Stimulated activated naive CD8-positive, alpha-beta T cell treated with anti-CD3 and anti-CD28 coated beads, Interleukin-15, Interleukin-2, amounts not matched to agents 100 U/mL and 50 U/mL, for 24 hours (primary cell): ENCODE results near the gene FNDC11.
"Not testable (repeated sequence)": the region's sequence is repeated elsewhere in the genome, so short reads cannot be mapped to it uniquely, and the experiment has no call there.

Source experiments
- ATAC-seq: fragments of 150-1000 bp; cut with Tn5 transposase; one replicate; pipeline ENCODE4 v1.10.0; 2021
- DNase-seq: peaks from one replicate; pipeline ENCODE4 v3.0.0; 2021

Gene FNDC11

DNA sequence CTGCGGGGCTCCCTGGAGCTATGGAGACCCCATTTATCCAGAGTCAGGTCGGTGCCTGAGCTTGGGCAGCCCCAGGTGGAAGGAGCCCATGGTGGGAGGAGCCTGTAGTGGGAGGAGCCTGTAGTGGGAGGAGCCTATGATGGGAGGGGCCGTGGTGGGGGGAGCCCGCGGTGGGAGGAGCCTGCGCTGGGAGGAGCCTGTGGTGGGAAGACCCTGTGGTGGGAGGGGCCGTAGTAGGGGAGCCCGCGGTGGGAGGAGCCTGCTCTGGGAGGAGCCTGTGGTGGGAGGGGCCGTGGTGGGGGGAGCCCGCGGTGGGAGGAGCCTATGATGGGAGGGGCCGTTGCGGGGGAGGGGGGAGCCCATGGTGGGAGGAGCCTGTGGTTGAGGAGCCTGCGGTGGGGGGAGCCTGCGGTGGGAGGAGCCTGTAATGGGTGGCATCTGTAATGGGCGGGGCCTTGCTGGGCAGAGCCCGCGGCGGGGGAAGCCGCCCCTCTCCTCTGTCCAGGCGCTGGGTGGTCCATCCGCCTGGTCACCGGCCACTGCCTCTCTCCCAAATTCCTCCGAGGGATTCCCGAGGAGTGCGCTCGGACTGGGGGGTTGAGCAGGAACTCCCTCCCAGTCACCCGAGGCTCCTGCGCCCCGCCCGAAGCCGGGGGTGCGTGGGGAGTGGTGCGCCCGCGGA lies 567 bp upstream of the FNDC11 start:
- peak; percentile 91 for DNase-seq
- ATAC-seq = peak; percentile 70

DNA sequence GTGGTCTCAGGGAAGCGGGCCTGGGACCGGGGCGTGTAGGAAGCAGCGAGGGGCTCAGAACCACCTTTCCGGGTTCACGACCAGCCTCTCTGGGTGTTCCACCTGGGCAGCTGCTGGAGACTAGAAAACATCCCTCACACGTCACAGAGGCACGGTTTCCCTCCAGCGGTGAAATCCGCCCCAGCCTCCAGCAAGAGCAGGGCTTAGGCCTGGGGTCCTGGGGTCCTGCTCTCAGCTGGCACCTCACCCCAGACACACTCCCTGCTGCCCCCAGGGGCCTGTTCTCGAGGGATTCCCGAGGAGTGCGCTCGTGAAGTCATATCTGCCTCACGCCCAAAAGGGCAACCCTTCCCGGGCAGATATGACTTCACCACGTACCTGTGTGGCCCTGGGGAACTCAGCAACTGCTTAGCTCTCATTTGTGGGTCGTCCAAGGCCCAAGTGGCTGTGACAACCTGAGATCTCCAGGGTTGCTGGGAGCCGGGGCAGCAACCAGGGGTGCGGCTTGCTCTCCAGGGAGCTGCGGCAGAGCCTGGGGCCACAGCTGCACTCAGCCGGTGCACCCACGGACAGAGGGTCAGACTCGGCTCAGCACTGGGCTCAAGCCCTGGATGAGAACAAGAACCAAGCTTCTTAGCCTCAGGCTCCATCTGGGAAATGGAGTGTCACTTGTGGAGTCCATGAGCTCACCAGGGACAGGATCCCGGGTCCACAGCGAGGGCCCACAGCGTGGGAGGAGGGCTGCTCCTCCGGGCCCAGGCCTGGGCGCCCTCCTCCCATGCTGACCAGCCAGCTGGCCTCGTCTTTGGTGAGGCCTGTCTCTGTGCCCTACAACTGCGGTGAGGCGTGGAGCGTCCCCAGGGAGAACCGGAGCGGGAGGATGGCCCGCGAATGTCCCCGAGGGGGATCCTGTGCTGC lies 661 bp downstream of the FNDC11 start:
- ATAC-seq = no peak
- DNase-seq = no peak

DNA sequence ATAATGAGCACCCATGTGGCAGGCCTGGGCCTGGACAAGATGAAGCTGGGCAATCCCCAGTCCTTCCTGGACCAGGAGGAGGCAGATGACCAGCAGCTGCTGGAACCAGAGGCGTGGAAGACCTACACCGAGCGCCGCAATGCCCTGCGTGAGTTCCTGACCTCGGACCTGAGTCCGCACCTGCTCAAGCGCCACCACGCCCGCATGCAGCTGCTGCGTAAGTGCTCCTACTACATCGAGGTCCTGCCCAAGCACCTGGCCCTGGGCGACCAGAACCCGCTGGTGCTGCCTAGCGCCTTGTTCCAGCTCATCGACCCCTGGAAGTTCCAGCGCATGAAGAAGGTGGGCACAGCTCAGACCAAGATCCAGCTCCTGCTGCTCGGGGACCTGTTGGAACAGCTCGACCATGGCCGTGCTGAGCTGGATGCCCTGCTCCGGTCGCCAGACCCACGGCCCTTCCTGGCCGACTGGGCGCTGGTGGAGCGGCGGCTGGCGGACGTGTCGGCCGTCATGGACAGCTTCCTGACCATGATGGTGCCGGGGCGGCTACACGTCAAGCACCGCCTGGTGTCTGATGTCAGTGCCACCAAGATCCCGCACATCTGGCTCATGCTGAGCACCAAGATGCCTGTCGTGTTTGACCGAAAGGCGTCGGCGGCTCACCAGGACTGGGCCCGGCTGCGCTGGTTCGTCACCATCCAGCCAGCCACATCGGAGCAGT lies 1.9 kb downstream of the FNDC11 start:
- DNase-seq (no peak), ATAC-seq (no peak)

DNA sequence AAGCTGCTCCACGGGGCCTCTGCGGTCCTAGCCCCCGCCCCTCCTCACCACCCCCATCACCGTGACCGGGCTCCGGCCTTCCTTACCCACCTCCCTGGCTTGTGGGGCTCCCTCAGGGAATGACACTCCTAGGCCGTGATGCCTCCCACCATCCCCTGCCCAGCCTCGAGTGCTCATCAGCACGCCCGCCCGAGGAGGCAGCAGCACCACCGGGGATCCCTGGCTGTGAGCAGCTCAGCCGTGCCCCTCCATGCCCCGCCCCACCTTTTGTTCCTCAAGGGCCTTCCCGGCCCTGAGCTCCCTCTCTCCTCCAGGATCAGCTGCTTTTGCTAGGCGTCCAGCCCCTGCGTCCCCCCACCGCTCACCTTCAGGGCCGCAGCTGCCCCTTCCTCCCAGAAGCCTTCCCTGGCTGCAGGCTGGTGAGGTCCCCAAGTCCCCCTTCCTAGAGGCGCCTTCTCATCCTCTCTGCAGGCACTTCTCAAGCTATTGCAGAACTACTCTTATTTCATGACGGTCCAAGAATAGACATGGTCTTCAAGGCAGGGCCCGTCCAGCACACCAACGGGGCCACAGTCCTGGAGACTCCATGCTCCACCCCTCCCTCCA lies 3.0 kb downstream of the FNDC11 start:
- ATAC-seq (no peak), DNase-seq (no peak)

DNA sequence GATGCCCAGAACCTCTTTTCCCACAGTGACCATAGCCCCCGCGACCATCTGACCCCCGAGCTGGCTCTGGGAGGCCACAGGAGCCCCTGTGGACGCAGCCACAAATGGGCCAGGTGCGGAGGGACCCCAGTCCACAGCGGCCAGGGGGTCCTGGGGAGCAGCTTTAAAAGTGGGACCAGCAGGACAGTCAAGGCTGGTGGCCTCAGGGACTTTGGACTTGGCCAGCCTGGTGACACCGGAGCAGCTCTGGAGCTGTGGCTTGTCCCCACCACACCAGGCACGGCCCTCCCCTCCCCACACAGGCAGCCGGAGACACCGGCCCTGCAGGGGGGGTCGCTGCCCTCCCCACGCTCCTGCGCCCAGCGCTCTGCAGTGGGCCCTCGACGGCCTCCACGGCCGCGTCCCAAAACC lies 3.5 kb downstream of the FNDC11 start:
- DNase-seq = no peak
- ATAC-seq = no peak

DNA sequence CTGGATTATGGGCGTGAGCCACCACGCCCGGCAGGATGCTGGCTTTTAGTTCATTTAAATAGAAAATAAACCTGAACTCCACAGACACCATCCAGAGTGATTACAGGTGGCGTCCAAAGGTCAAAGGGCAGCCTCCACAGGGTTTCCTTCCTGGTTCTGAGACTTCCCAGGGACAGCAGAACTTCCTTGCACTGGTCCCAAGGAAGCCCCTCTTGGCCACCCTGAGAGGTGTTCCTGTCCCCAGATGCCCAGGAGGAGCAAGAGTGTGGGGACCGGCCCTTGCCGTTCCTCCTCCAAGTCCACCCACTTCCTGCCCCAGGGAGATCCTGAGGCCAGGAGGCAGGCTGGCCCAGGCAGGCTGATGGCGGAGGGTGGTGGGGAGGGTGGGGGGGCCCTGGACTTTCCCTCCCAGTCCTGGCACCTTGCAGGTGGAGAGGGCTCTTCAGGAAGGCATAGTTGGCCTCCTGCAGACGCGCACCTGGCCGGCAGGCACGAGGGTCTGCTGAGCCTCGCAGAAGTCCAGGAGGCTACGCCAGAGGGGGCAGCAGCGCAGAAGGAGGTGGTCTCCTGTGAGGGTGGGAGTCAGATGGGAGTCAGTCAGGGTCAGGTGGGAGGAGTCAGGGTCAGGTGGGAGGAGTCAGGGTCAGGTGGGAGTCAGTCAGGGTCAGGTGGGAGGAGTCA lies 5.0 kb downstream of the FNDC11 start:
- DNase-seq (no peak), ATAC-seq (no peak)

DNA sequence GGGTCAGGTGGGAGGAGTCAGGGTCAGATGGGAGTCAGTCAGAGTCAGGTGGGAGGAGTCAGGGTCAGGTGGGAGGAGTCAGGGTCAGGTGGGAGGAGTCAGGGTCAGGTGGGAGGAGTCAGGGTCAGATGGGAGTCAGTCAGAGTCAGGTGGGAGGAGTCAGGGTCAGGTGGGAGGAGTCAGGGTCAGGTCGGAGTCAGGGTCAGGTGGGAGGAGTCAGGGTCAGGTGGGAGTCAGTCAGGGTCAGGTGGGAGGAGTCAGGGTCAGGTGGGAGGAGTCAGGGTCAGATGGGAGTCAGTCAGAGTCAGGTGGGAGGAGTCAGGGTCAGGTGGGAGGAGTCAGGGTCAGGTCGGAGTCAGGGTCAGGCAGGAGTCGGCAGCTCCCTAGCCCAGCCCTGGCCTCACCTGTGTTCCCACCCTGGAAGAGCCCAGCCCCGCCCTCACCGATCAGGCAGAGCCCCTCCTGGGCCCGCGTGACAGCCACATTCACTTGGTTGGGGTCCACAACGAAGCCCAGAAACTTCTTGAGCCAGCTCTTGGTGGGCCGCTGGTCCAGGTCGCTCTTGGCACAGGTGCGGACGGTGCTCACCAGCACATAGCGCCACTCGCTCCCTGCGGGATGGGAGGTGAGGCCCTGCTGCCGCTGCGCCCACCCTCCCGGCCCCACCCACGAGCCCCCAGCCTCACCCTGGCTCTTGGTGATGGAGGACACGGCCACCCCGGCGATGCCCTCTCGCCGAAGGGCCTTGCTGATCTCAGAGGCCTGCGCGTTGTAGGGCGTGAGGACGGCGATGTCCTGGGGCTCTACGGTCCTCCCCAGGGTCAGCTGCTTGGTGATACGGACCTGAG lies 5.8 kb downstream of the FNDC11 start:
- not testable (repeated sequence) for DNase-seq, ATAC-seq

DNA sequence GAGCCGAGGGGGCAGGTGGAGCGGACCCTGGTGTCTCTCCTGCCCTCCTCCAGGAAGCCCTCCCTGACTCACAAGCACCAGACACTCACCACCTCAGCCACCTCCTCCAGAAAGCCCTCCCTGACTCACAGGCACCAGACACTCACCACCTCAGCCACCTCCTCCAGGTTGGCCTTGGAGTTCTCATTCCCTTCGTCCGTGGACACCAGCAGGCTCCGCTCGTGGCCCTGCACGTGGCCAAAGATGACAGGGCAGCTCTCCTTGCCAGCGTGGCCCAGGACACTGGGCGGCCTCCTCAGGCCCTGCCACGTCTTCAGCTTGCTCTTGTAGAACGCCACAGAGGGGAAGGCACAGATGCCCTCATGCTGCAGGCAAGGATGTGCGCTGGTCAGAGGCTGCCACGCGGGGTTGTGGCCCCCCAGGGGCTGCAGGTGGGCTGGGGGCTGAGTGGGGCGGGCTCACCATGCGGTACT lies 6.4 kb downstream of the FNDC11 start:
- DNase-seq (no peak), ATAC-seq (no peak)

DNA sequence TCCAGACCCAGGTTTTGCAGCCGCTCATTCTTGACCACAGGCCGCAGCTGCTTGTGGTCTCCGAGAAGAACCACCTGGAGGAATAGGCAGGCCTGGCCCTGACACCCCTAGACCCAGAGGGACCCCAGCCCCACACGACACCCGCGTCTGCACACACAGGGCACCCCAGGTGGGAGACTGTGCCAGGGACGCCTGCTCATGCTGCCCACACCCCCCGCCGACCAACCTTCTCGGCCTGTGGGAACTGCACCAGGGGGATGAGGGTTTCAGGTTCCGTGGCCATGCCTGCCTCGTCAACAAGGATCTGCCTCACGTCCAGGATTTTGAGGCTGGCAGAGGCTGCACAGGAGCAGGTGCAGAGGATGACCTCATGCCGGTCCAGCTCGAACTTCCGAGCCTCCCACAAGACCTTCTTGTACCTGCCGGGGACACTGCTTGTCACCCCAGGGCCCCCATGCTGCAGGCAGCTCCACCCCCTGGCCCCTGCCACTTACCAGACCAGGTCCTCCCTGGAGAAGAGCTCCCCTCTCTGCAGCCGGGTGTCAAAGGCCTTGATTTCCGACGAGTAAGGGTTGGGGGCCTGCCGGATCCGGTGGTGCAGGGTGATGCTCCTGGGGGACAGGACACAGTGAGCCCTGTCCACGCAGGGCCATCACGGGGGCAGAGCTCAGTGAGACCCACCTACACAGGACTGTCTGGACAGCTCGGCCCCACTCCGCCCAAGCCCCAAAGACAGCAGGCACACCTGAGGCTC lies 7.1 kb downstream of the FNDC11 start:
- no peak for ATAC-seq
- no peak for DNase-seq

DNA sequence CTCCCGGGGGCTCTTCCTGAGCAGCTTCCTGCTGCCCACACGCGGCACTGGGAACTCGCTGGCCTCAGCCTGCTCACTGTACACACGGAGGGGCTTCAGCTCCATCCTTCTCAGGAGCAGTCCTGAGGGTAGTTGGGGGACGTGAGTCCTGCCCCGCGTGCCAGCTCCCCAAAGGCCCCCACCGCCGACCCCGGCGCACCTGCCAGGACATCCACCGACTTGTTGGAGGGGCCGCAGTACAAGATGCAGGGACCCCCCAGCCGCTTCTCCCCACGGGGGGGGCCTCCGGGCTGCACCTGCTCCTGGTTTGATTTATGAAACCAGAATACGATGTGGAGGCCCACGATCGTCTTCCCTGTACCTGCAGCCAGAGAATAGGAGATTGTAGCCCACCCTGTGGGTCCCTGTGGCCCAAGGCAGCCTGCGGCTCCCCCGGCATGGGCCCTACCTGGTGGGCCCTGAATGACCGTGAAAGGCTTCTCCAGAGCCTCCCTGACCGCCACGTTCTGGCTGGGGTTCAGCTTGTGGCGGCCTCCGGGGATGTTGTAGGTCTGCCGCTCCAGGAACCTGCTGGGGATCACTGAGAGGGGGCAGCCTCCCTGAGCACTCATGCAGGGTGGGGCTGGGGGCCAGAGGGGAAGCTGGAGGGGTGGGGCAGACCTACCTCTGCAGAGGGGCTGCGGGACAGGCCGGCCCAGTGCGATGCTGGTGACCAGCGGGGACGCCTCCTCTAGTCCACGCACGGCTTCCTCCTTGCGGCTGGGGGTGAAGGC lies 7.9 kb downstream of the FNDC11 start:
- DNase-seq = no peak
- ATAC-seq = no peak

DNA sequence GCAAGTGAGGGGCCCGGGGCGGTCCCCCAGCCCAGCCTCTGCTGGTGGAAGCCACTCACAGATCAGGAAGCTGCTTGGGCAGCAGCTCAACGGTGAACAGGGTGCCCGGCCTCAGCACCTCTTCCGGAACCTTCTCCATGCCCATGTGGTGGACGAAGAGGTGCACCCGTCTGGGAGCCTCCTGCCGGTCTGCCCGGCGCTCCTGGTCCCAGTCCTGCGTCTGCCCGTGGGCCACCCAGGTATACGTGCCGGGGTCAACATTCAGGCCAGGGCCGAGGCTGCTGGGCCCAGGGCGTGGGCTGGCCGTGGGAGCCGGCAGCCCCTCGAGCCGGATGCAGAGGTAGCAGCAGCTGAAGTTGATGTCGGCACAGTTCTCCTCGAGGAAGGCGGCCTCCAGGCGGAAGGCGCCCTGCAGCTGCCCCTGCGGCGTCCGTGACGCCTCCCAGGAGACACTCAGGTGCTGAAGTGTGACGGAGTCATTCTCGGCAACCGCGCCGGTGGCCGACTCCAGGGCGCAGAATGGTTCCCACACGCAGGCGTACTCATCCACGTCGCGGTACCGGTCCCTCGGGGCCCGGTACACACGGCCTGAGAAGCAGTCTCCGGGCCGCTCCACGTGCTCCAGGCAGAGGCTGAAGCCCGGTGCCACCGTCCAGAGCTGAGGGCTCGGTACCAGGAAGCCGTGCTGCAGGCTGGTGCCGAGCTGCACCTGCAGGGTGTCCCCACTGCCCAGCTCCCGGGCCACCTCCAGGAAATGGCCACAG lies 8.7 kb downstream of the FNDC11 start:
- no peak for DNase-seq
- no peak for ATAC-seq

DNA sequence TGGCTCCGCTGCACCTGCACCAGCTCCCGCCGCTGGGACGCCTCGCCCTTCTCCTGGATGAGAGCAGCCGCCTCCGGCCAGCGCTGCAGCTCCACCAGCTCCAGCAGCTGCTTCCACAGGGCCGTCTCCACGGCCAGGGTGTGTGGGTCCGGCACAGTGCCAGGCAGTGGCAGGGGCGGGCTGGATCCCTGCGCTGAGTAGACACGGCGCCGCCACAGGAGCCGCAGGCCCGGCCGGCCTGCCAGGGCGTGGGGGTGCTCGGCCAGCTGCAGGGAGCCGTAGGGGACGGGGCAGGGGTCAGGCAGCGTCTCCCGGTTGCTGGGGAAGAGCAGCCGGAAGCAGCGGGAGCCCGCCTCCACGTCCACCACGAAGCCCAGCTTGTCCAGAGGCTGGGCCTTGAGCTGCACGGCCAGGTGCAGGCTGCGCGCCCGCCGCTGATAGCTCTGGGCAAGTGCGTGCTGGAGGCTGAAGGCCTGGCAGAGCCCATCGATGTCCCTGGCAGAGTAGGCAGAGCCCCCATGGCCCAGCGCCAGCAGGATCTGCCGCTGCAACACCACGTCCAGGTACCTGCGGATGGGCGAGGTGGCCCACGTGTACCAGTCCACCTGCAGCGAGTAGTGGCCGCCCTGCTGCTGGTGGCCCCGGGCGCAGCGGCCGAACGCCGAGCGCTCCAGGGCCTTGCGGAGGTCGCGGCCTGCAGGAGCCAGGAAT lies 9.4 kb downstream of the FNDC11 start:
- DNase-seq (no peak), ATAC-seq (no peak)

DNA sequence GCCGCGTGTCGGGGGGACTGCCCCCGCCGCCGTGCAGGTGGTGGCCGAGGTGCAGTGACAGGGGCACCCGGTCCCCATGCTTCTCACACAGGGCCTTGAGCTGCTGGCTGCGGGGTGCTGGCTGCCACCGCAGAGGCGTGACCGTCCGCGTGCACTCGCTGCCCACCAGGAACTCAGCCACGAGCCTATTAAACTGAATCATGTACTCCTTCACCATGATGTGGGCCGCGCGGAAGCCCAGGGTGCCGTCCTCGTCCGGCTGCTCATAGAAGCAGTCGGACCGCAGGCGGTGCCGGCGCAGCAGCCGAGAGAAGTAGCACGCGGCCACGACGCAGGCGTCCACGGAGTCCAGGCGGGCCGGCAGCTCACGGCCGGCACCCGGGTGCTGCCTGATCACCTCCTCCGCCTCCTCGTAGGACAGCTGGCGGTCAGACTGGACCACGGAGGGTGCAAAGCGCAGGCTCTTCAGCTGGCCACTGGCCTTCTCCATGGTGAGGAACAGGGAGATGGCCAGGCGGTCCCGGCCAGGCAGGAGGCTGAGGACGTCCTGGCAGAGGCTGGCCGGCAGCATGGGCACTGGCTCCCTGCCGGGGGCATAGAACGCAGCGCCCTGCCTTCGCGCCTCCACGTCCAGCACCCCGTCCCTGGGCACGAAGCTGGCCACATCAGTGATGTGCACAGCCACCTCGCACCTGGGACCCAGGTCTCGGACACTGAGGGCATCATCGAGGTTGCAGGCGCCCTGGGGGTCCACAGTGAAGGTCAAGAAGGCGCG lies 10.3 kb downstream of the FNDC11 start:
- no peak for DNase-seq
- no peak for ATAC-seq

DNA sequence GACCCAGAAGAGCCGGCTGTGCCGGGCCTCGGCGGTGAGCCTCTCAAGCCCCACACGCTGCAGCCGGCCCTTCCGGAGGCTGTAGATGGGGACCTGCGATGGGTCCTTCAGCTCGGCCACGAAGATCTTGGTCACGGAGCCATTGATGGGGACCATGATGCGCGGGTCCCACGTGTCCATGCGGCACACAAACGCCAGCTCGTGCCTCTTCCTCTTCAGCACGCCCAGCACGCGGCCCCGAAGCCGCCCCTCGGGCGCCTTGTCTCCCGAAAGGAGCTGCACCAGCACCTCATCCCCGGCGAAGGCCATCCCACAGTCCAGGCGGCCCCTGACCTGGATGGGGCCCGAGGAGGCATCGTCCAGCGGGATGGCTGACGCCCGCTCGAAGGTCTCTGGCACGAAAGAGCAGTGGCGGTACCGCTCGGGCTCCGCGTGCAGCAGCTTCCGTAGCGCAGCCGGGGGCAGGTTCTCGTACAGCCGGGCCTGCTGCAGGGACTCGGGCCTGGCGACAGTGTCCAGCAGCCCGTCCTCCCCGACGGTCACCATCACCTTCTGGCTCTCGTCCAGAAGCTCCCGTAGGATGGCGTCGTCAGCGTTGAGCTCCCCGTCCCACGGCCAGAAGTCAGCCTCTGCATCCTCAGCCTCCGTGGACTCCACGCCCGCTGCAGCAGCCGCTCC lies 11.2 kb downstream of the FNDC11 start:
- no peak for DNase-seq
- no peak for ATAC-seq

DNA sequence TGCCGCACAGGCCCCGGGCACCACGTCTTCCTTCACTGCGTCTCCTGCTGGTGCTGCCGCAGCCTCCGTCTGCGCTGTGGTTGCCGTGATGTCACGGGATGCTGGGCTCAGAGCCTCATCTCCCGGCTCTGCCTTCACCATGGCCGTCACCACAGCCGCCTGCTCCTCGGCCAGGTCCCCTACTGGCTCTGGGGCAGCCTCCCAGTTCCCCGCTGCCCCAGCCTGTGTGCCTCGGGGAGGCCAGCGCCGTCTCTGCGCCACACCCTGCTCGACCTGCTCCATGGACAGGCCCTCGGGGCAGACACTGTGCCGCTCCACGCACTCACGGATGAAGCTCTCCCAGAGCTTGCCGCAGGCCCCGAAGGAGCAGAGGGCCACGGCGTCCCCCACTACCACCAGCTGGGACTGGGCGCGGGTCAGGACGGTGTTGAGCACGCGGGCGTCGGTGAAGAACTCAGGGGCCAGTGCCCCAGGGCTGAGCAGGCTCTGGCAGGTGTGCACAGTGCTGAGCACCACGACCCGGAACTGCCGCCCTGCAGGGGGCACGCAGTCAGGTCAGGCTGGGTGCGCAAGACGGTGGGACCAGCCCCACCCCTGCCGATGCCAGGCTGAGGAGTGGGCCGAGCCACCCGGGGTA lies 11.9 kb downstream of the FNDC11 start:
- ATAC-seq (no peak), DNase-seq (no peak)
